Tongue (tissue), 2 donors: ENCODE results near the gene SNTA1. TPM values are rescaled to one million over a fixed set of nuclear protein-coding genes. Genes with fewer than 3 reads are reported as not detected.
"Not testable (repeated sequence)": the region's sequence is repeated elsewhere in the genome, so short reads cannot be mapped to it uniquely, and the experiment has no call there.

Source experiments
- DNase-seq: peaks from one replicate; pipeline ENCODE4 v3.0.0-alpha.2; 2015
- total RNA-seq: library from RNA; depleted of rRNA; stranded (reverse); fragments of >200 nt; gene quantifications from one replicate; pipeline ENCODE4 v1.2.3, GENCODE V29; 2014

Gene SNTA1
- total RNA-seq, 1 donor from 2014 or later = 98.3 TPM

- DNase-seq = no peak
These were observed 11.7 kb downstream of the SNTA1 start for GRCh38 chr20:33431797-33432381.

- DNase-seq = not testable (repeated sequence)
These were observed 19.7 kb downstream of the SNTA1 start for GRCh38 chr20:33423875-33424274.

GRCh38 chr20:33423141-33423834 is 20.3 kb downstream of the SNTA1 start:
- DNase-seq = peak; percentile 82

DNA sequence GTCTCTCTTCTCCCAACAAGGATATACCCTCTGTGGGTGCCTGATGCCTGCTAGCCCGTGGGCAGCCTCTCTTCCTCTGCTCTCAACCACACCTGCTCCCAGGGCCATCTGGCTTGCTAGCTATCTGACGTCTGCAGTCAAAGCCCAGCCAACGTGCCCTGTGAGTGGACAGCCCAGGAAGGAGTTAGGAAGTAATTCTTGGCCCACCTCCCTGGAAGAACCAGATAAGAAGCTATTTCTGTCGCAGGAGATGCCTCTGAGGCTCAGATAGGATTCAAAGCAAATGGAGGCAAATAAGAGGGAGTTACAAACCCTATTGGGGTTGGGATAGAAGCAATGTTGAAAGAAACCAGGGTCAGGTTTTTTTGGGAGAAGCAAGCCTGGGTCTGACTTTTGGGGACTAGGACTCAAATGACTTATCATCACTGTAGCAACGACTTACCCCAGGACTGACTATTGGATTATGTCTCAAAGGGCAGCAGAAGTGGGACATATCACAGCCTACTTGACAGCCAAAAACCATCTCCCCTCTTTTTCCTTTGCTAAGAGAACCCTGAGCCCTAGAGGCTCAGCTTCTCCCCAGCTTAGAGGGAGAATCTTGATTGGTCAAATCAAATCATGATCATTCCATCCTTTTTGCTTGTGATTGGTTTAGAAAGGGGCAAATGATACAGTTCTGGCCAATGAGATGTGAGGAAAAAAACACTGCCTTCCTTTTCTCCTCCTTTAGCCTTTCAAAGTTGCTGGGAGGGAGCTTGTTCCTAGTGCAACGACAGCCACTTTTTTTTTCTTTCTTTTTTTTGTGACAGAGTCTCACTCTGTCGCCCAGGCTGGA is 24.2 kb downstream of the SNTA1 start:
- DNase-seq = peak; percentile 82

DNA sequence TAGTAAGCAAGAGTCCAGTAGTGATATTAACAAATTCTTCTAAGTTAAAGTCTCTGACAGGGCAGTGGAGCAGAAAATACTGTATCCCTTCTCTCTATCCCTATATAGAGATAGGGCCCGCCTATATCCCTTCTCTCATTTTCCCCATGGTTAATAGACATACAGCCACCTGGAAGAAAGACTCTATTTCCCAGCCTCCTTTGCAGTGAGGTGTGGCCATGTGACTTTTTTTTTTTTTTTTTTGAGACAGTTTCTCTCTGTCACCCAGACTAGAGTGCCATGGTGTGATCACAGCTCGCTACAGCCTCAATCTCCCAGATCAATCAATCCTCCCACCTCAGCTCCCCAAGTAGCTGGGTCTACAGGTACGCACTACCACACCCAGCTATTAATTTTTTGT is 25.5 kb downstream of the SNTA1 start:
- no peak for DNase-seq

GRCh38 chr20:33415948-33416347 is 27.6 kb downstream of the SNTA1 start:
- DNase-seq = no peak

DNA sequence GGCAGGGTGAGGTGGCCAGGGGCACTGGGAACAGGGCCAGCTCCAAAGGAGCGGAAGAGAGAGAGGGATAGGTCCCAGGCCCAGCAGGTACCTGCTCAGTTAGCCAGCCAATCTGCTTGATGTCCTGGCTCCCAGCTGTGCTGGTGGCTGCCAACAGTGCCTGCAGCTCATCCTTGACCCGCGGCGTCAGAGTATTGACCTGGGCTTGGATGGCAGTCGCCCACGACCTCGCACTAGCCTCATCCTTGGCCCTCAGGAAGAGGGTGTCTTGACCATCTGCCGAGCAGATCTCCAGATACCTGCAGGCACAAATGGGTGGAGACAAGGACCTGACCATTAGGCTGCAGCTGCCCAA is 31.1 kb downstream of the SNTA1 start:
- DNase-seq = no peak

DNA sequence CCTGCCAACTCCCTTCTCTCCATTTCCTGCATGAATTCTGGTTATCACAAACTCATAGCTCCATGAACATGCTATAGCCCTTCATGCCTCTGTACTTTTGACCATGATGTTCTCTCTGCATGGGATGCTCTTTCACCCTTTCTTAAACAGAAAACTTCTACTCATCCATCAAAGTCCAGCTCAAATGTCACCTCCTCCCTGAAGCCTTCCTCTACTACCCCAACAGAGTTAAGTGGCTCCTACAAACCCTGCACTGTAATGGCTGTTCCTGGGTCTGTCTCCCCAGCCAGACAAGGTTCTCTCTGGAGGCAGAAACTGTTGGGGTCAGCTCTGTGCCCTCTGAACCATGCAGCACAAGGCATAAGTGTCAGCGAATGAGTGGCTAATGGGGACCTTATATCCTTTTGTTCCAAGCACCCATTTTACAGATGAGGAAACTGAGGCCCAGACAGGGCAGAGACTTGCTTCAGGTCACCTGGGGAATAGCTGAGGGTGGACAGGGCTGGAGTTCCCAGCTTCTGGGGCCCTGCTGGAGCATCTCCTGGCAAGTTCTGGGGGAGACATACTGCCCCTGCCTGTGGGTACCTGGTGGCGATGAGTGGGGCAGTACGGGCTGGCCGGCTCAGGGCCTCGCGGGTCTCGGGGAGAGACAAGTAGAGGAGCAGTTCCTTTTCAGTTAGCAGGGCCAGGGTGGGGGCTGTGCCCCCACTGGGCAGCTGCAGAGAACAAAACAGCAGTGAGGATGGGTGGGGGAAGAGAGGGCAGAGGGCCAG is 31.7 kb downstream of the SNTA1 start:
- no peak for DNase-seq

GRCh38 chr20:33411242-33411641 is 32.3 kb downstream of the SNTA1 start:
- DNase-seq = no peak

- DNase-seq = no peak
These were observed 33.4 kb downstream of the SNTA1 start for GRCh38 chr20:33410081-33410742.

- no peak for DNase-seq
These were observed 34.6 kb downstream of the SNTA1 start for GRCh38 chr20:33408716-33409654.

DNA sequence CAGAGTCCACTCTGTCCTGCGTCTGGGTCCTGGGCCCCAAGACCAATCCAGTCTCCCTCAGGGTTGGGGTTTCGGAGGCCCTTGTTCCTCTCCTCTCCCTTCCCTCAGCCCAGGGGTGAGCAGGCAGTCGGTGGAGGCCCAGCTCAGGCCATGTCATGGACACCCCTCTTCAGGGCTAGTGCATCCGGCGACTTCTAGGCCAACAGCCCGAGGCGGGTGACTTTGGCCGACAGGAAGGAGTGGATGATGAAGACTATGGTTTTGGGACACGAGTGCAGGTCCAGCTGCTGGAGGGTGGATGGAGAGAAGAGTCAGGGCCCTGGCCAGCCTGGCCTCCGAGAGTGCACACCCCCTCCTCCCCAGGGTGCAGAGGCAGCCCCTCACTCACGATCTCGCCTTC is 35.2 kb downstream of the SNTA1 start:
- no peak for DNase-seq

- DNase-seq = no peak
These were observed 35.8 kb downstream of the SNTA1 start for GRCh38 chr20:33407796-33408195.

- no peak for DNase-seq
These were observed 36.3 kb downstream of the SNTA1 start for GRCh38 chr20:33407251-33407650.

- DNase-seq = no peak
These were observed 39.3 kb downstream of the SNTA1 start for GRCh38 chr20:33404281-33404680.

GRCh38 chr20:33401921-33402369 is 41.6 kb downstream of the SNTA1 start:
- peak; percentile 18 for DNase-seq

GRCh38 chr20:33401184-33401920 is 42.2 kb downstream of the SNTA1 start, which contains the start of gene CDK5RAP1:
TSS of gene CDK5RAP1 (minus strand) at chr20:33401519. CDS start at chr20:33397064, 4,455 bp downstream.
- peak; percentile 94 for DNase-seq

DNA sequence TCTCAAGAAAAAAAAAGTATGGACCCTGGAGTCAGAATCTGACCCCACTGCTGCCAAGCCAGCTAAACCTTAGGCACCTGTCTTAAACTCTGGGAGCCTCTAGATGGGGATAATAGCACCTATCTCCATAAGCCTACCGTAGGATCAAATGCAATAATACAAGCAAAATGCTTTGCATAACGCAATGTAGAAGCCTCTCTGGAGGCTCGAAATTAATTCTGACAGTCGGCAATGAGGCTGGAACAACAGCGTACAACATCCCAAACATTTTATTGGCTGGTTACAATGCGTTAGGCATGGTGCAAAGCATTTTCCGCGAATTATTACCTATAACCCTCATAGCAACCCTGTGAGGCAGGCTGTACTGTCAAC is 42.8 kb downstream of the SNTA1 start:
- DNase-seq = peak; percentile 10

DNA sequence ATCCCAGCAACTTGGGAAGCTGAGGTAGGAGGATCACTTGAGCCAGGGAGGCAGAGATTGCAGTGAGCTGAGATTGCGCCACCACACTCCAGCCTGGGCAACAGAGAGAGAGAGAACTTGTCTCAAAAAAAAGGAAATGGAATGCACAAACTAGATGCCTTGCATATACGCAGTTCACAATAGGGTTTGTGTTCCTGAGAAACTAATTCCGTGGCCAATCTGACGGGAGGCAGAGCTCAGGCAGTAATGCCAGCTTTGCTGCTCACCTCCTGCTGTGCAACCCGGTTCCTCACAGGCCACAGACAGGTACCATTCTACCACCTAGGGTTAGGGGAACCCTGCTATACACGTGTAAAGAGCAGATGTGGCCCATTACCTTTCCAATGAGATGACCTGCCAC is 43.6 kb downstream of the SNTA1 start:
- no peak for DNase-seq

- DNase-seq = no peak
These were observed 48.8 kb downstream of the SNTA1 start for GRCh38 chr20:33394718-33395117.
